Endometrial microvascular endothelial cells (primary cell): ENCODE results near the gene C10orf95. TPM values are rescaled to one million over a fixed set of nuclear protein-coding genes. Genes with fewer than 3 reads are reported as not detected.

ENCODE experiments used
- in situ Hi-C: cut with HindIII; loops from 2 replicates; pipeline ENCODE4 v1.10.0; 2017; ENCODE audit warnings: low sequenced_read_pairs, low pct_unique_long_range_greater_than_20kb; ENCODE audit errors: inconsistent ontology term
- total RNA-seq: library from RNA; depleted of rRNA; stranded (reverse); fragments of >200 nt; gene quantifications from one replicate; pipeline ENCODE4 v1.2.3, GENCODE V29; 2015; ENCODE audit errors: inconsistent ontology term

The C10orf95 gene
- total RNA-seq, 1 donor from 2014 or later = not detected

DNA sequence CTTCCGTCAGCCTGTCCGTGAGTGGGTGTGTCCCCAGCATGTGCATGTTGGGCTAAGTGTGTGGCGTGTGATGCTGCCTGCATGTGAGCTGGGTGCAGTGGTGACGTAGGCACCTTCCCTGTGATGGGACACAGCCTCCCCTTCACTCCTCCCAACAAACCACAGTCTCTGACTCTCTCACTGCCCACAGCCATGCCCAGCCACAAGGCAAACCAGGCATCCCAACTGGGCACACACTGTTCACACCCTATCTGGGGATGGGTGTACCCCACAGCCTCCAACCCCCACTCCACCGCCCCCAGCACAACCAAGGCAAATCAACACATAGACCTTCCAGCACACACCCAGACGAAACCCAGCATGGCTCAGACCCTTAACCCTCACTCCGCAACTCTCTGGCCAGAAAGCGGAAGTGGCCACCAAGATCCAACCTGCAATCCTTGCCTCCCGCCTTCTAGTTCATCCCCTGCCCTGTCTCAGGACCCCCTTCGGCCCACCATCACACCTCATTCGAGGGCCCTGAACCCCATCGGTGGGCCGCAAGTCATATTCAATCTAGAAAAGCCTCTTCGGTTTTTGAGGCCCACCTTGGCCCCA lies 43.1 kb downstream of the C10orf95 start:
- in situ Hi-C loops = no loop called here

GRCh38 chr10:102407425-102408130 lies 43.8 kb downstream of the C10orf95 start:
- in situ Hi-C loops = no loop called here

DNA sequence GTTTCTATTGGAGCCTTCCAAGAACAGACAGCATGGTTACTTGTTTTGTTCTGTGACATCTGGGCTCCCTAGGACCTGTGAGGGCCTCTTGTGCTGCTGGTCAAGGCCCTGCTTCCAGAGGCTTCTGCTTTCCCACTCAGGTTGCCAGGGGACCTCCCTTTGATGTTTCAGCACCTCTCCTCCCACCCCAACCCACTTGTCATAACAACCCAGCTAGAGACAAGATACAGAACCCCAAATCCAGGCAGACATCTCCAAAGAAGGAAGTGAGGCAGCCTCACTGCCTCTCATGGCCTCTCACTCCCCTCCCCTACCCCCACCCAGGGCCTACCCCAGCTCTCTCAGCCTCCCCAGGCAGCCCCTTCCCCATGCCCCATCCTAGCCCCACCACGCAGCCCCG lies 44.5 kb downstream of the C10orf95 start:
- in situ Hi-C loops = no loop called here

- in situ Hi-C loops = no loop called here
Observed at GRCh38 chr10:102405632-102406031, 45.7 kb downstream of the C10orf95 start.

DNA sequence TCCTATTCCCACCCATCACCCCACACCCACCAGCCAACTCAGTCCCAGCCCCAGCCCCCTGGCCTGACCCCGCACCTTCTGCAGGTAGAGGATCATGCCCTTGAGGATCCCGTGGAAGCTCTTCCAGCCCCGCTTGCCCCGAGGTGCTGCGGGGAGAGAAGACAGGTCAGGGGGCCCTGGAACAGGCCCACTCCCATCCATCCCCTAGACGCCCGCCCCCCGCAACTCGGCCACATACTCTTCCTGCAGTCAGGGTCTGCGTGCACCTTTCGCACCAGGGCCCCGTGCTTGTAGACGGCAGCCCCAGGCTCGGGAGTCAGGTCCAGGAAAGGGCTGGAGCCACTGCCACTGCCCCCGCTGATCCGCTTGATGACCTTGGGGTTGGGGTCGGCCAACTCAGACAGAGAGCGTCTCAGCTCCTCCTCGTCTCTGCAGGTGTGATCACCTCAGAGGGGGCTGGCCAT lies 46.2 kb downstream of the C10orf95 start:
- in situ Hi-C loops = no loop called here

DNA sequence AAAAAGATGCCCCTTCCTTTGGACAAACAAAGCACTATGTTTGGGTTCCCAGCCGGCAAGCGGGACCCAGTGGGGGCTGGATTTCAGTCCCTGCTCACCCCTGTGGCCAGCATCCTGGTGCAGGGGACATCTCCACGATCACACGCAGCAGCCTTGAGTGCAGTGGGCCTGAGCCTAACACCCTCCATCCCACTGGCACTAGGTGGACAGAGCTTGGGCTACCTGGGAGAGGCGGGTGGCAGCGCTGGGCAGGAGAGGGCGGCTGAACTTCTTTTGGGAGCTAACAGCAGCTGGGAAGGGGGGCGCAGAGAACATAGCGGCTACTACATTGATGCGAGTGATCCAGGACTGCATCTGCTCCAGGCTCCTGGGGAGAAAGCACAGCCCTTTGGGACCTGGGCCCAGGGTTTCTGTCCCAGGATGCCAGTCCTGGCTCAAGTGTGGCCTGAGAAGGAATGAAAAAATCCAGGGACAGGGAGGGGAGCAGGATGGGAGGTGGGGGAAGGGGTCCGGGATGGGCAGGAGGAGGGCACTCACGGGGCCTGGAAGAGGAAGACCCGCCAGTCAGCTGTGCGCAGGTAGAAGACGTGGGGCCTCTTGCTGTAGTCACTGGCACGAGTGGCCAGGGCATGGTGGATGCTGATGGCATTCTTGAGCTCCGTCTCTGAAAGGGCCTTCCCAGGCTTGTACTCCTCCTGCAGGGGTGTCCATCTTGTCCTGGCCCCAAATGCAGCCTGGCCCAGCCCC lies 46.8 kb downstream of the C10orf95 start:
- in situ Hi-C loops = no loop called here

GRCh38 chr10:102403115-102403514 lies 48.2 kb downstream of the C10orf95 start:
- in situ Hi-C loops = no loop called here

DNA sequence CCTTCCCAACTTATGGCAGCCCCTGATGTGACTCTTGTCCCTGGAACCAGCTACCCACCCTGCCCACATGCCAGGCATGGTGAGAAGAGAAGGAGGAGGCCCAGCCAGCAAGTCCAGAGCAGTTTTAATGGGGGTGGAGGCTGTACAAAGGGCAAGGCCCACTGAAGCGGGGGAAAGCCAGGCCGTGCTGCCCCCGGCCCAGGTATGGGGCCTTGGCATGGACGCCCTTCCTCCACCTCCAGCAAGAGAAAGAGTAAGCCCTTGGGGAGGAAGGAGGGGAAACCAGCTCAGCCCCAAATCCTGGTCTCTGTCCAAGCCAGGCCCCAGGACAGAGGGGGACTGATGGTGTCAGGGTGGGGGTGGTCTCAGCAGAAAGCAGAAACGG lies 48.8 kb downstream of the C10orf95 start:
- in situ Hi-C loops = no loop called here

DNA sequence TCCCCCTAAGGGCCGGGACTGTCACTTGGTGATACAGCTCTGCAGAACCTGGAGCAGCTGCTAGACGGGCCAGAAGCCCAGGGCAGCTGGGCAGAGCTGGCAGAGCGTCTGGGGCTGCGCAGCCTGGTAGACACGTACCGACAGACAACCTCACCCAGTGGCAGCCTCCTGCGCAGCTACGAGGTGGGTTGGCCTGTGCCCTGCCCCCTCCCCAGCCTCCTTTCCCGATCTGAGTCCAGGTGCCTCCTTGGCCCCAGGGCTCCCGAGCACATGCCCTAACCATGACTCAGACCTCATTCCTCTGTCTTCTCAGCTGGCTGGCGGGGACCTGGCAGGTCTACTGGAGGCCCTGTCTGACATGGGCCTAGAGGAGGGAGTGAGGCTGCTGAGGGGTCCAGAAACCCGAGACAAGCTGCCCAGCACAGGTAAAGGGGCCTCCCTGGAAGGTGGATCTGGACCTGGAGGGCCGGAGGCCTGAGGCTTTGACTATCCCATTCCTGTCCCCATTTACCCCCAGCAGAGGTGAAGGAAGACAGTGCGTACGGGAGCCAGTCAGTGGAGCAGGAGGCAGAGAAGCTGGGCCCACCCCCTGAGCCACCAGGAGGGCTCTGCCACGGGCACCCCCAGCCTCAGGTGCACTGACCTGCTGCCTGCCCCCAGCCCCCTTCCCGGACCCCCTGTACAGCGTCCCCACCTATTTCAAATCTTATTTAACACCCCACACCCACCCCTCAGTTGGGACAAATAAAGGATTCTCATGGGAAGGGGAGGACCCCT lies 49.4 kb downstream of the C10orf95 start:
- in situ Hi-C loops = no loop called here

DNA sequence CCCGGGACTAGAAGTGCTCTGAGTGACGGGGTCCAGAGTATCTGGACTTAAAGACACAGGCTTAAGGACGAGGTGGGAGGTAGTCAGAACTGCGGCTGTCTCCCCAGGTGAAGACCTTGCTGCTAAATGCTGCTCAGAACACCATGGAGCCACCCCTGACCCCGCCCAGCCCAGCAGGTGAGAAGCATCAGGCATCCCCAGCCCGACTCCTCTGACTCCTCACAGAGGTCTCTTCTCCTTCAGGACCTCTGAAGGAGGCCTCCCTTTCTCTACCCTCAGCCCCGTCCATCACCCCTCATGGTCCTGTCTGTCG lies 50.0 kb downstream of the C10orf95 start:
- in situ Hi-C loops = no loop called here

- in situ Hi-C loops = no loop called here
Observed at GRCh38 chr10:102400598-102401341, 50.6 kb downstream of the C10orf95 start.

GRCh38 chr10:102400076-102400475 lies 51.3 kb downstream of the C10orf95 start:
- in situ Hi-C loops = no loop called here

Other genes with a start within 250 kb of the C10orf95 start
- not detected for gene ELOVL3, start 225.2 kb downstream of the C10orf95 start, total RNA-seq
- not detected for gene PITX3, start 210.0 kb downstream of the C10orf95 start, total RNA-seq
- gene GBF1, start 206.0 kb downstream of the C10orf95 start, total RNA-seq = 47.4 TPM
- gene NFKB2, start 55.8 kb downstream of the C10orf95 start, total RNA-seq = 33.1 TPM
- gene PSD, start 32.8 kb downstream of the C10orf95 start, total RNA-seq = not detected
- gene FBXL15, start 30.7 kb downstream of the C10orf95 start, total RNA-seq = 6.8 TPM
- gene CUEDC2, start 19.0 kb downstream of the C10orf95 start, total RNA-seq = 82.7 TPM
- gene ACTR1A, start 51.2 kb upstream of the C10orf95 start, total RNA-seq = 209 TPM
- gene SUFU, start 52.4 kb upstream of the C10orf95 start, total RNA-seq = 7.6 TPM
- gene TRIM8, start 192.9 kb upstream of the C10orf95 start, total RNA-seq = 161 TPM